HFFc6 (cell line): Measurements from ENCODE around the gene MTMR10. TPM values are rescaled to one million over a fixed set of nuclear protein-coding genes. Genes with fewer than 3 reads are reported as not detected.
A peak's percentile ranks its signal among the peaks of the same experiment; 100 is the strongest.

Experiments used
- DNase-seq: peaks from one replicate; pipeline ENCODE4 v3.0.0-alpha.2; 2018
- H3K27ac Mint-ChIP-seq: 2 replicates; pipeline ENCODE4 v1.8.0; 2020; ENCODE audit warnings: mild to moderate bottlenecking, mixed read lengths
- H3K27me3 Mint-ChIP-seq: 2 replicates; pipeline ENCODE4 v1.8.0; 2021; ENCODE audit warnings: mild to moderate bottlenecking, moderate library complexity, mixed read lengths; ENCODE audit not compliant: insufficient read depth
- H3K36me3 Mint-ChIP-seq: 2 replicates; pipeline ENCODE4 v1.8.0; 2021; ENCODE audit warnings: low read depth, mixed read lengths
- H3K4me1 Mint-ChIP-seq: 2 replicates; pipeline ENCODE4 v1.8.0; 2020; ENCODE audit warnings: low read depth, mixed read lengths
- H3K4me3 Mint-ChIP-seq: 2 replicates; pipeline ENCODE4 v1.8.0; 2020; ENCODE audit warnings: mild to moderate bottlenecking, moderate library complexity, mixed read lengths
- H3K9me3 Mint-ChIP-seq: 2 replicates; pipeline ENCODE4 v1.8.0; 2020; ENCODE audit warnings: mild to moderate bottlenecking, mixed read lengths
- CTCF ChIP-seq: fragments of 200-600 bp; sonication (generic); IDR thresholded peaks from 2 replicates; pipeline ENCODE4 v1.5.0; 2021; ENCODE audit warnings: antibody characterized with exemption, mild to moderate bottlenecking
- total RNA-seq, 6 experiments: library from RNA; stranded (reverse); fragmentation: NEBNext Ultra II Directional; extraction: Animal tissue kit (Norgen Biotek cat#: 25700); gene quantifications; 2 replicates in 1 of 6; 3 replicates in 5 of 6; pipeline ENCODE4 v1.2.3, GENCODE V29; 2021

Gene MTMR10
- total RNA-seq, 6 experiments from 2014 or later, result 25.4 to 44.5 (median 41.5) TPM

- Mint-ChIP-seq H3K36me3 (peaks cover 29% of the 10 kb centered on the region), H3K4me3 (no peak overlapping the region), H3K4me1 (no peaks in the 10 kb centered on the region), H3K27me3 (peaks cover 2% of the 10 kb centered on the region; the same call in 1 of the 2 replicates), H3K9me3 (no peaks in the 10 kb centered on the region), H3K27ac (no peak overlapping the region)
- DNase-seq, result no peak
- no peak for TF ChIP-seq CTCF
Measured at GRCh38 chr15:30939161-30939560, 52.3 kb downstream of the MTMR10 start.

- no peak for DNase-seq
- no peaks in the 10 kb centered on the region for H3K9me3 Mint-ChIP-seq
- no peak for TF ChIP-seq CTCF
- H3K4me1 Mint-ChIP-seq, result peaks cover 8% of the 10 kb centered on the region
- peaks cover 38% of the 10 kb centered on the region for H3K36me3 Mint-ChIP-seq
- H3K4me3 Mint-ChIP-seq, result no peak overlapping the region
- H3K27ac Mint-ChIP-seq, result peak overlapping the region; percentile 4; the same call in 1 of the 2 replicates
- peaks cover 6% of the 10 kb centered on the region for H3K27me3 Mint-ChIP-seq
Measured at GRCh38 chr15:30933293-30933692, 58.1 kb downstream of the MTMR10 start.

- no peaks in the 10 kb centered on the region for H3K9me3 Mint-ChIP-seq
- peaks cover 4% of the 10 kb centered on the region for H3K27me3 Mint-ChIP-seq
- no peak for TF ChIP-seq CTCF
- H3K36me3 Mint-ChIP-seq, result peaks cover 47% of the 10 kb centered on the region
- no peak for DNase-seq
- H3K4me1 Mint-ChIP-seq, result peaks cover 20% of the 10 kb centered on the region
- H3K27ac Mint-ChIP-seq, result no peak overlapping the region
- H3K4me3 Mint-ChIP-seq, result no peak overlapping the region
Measured at GRCh38 chr15:30930422-30930821, 61.0 kb downstream of the MTMR10 start.

GRCh38 chr15:30929982-30930381, 61.4 kb downstream of the MTMR10 start:
- Mint-ChIP-seq H3K27ac (no peak overlapping the region), H3K4me3 (no peak overlapping the region), H3K4me1 (peaks cover 20% of the 10 kb centered on the region), H3K36me3 (peaks cover 47% of the 10 kb centered on the region), H3K27me3 (peaks cover 4% of the 10 kb centered on the region), H3K9me3 (no peaks in the 10 kb centered on the region)
- no peak for DNase-seq
- TF ChIP-seq CTCF, result no peak

- no peak overlapping the region for H3K4me3 Mint-ChIP-seq
- peaks cover 4% of the 10 kb centered on the region for H3K27me3 Mint-ChIP-seq
- peaks cover 26% of the 10 kb centered on the region for H3K4me1 Mint-ChIP-seq
- DNase-seq, result no peak
- no peaks in the 10 kb centered on the region for H3K9me3 Mint-ChIP-seq
- peaks cover 46% of the 10 kb centered on the region for H3K36me3 Mint-ChIP-seq
- no peak for TF ChIP-seq CTCF
- H3K27ac Mint-ChIP-seq, result no peak overlapping the region
Measured at GRCh38 chr15:30929064-30929669, 62.3 kb downstream of the MTMR10 start.
